ENCODE measurements around the gene HIP1.

- TF ChIP-seq TIGD3 (CRISPR knock-in tag; IDR thresholded peaks at IDR 0.05; ENCODE audit: borderline replicate concordance) (no peak), SP2 (CRISPR knock-in tag; IDR thresholded peaks at IDR 0.05) (no peak), NFIC (IDR thresholded peaks at IDR 0.05; ENCODE audit: low read length) (no peak), CTCF (CRISPR knock-in tag; IDR thresholded peaks at IDR 0.05) (no peak), NBN (conservative IDR thresholded peaks at IDR 0.05) (no peak), ZNF274 (CRISPR knock-in tag; IDR thresholded peaks at IDR 0.05) (no peak), TSC22D2 (CRISPR knock-in tag; IDR thresholded peaks at IDR 0.05; ENCODE audit: borderline replicate concordance) (no peak), ATF1 (CRISPR knock-in tag; IDR thresholded peaks at IDR 0.05) (no peak), RAD51 (IDR thresholded peaks at IDR 0.05; ENCODE audit: borderline replicate concordance) (no peak), RBFOX2 (IDR thresholded peaks at IDR 0.05; ENCODE audit: low read depth, low read length) (no peak), POLR2A (IDR thresholded peaks at IDR 0.05; ENCODE audit: insufficient read depth in 1 of 2, low read depth in 2 of 2, low read length in 2 of 2) (no peak), DPF2 (CRISPR knock-in tag; IDR thresholded peaks at IDR 0.05; ENCODE audit: borderline replicate concordance, low read depth) (no peak)
Measured at GRCh38 chr7:75690121-75690523, 48.6 kb downstream of the HIP1 start.

Measured in HepG2 (cell line).